ENCODE data around the gene SIRT7. TPM values are rescaled to one million over a fixed set of nuclear protein-coding genes. Genes with fewer than 3 reads are reported as not detected.

SIRT7 gene
- total RNA-seq, 4 donors from 2014 or later, result 52.6 to 81.0 (median 60.7) TPM

- H3K36me3 ChIP-seq, result peaks cover 36 to 96% (median 38%) of the 10 kb centered on the region in 3 donors
- no peaks in the 10 kb centered on the region for H3K27me3 ChIP-seq
- H3K4me3 ChIP-seq, result no peak overlapping the region
- peaks cover 10 to 41% (median 20%) of the 10 kb centered on the region in 3 donors for H3K4me1 ChIP-seq
- WGBS, 2 donors, result 80 to 95% methylated on average over 1 to 3 of the region's 5 CpGs
- DNase-seq, result no peak
- intact Hi-C loops (cut with DNase I), result no loop called here
- H3K9me3 ChIP-seq, result no peaks in the 10 kb centered on the region
- TF ChIP-seq POLR2A (IDR thresholded peaks at IDR 0.05) (no peak), CTCF (IDR thresholded peaks at IDR 0.05) (no peak)
- H3K27ac ChIP-seq, result peak overlapping the region in 3 of 4 donors; percentile 77 to 86 (median 78)
Measured at GRCh38 chr17:81884968-81885367, 33.0 kb downstream of the SIRT7 start.

DNA sequence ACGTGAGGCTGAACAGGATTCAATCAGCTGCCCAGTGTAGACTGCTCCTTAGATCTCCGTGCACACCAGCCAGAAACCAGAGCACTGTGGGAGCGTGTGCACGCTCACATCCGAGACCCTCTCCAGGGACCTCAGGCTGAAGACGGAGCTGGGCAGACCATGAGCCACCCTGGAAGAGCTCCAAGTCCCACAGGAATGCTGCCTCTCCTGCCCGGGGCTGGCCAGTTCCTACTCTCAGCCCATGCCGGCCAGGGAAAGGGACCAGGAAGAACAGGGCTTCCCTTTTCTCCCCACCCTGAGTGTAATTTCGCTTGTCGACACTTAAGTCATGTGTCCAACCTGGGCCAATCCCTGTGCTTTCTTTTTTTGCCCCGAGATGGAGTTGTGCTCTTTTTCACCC, 33.5 kb downstream of the SIRT7 start:
- no peak overlapping the region for H3K4me3 ChIP-seq
- intact Hi-C loops (cut with DNase I), result no loop called here
- H3K27me3 ChIP-seq, result no peaks in the 10 kb centered on the region
- H3K36me3 ChIP-seq, result peaks cover 32 to 96% (median 35%) of the 10 kb centered on the region in 3 donors
- no peaks in the 10 kb centered on the region for H3K9me3 ChIP-seq
- 65 to 67% methylated on average over 7 to 9 of the region's 11 CpGs for WGBS, 2 donors
- peaks cover 6 to 36% (median 16%) of the 10 kb centered on the region in 3 donors for H3K4me1 ChIP-seq
- peak overlapping the region in 2 of 4 donors; percentile 77 to 86 for H3K27ac ChIP-seq
- DNase-seq, result no peak
- TF ChIP-seq CTCF (IDR thresholded peaks at IDR 0.05) (no peak), POLR2A (IDR thresholded peaks at IDR 0.05) (no peak)

DNA sequence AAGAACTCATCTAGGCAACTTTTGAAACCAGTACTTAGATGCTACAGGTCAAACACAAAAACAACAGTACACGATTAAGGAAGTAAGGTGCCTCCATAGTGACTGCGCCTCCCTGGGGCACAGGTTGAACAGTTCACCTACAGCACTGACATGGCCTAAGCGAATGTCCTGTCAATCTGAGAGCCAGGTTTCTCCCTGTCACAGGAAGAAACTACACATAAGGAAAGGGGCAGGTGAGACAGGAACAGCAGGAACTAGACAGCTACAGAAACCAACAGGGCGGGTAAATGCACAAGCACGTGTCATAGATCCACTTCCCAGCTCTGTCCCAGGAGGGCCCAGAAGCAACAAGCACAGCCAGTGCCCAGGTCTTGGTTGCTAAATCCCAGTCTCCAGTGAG, 38.9 kb downstream of the SIRT7 start:
- Histone ChIP-seq H3K27ac (peak overlapping the region; percentile 18 to 69 (median 61)), H3K4me3 (no peak overlapping the region), H3K9me3 (no peaks in the 10 kb centered on the region), H3K27me3 (no peaks in the 10 kb centered on the region), H3K4me1 (peaks cover 0 to under 1% (median 0%) of the 10 kb centered on the region in 3 donors), H3K36me3 (peaks cover 0 to 59% (median 0%) of the 10 kb centered on the region in 3 donors)
- no peak for DNase-seq
- intact Hi-C loops (cut with DNase I), result no loop called here
- 69 to 79% methylated on average over 5 of the region's 5 CpGs for WGBS, 2 donors
- TF ChIP-seq POLR2A (IDR thresholded peaks at IDR 0.05) (no peak), CTCF (IDR thresholded peaks at IDR 0.05) (no peak)

DNA sequence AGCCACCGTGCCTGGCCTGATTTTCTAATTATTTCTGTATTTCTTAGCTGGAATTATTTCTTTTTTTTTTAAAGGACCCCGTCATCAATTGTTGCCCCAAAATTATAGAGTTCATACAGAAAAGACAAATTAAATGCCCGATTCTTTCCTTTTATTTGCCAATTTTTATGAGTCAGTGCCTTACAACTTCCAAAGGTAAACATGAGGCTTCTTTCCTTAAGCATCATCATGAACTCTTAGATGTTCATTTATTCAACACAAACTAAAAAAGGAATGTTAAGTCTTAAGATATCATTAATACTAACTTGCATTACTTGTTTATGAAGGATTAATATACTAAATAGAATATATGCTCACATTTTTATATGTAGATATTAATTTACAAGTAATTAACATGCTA, 39.7 kb downstream of the SIRT7 start:
- Histone ChIP-seq H3K4me3 (no peak overlapping the region), H3K27ac (peak overlapping the region in 3 of 4 donors; percentile 34 to 69 (median 60)), H3K9me3 (no peaks in the 10 kb centered on the region), H3K36me3 (peaks cover 0 to 51% (median 0%) of the 10 kb centered on the region in 3 donors), H3K27me3 (no peaks in the 10 kb centered on the region), H3K4me1 (peaks cover 0 to 9% (median 0%) of the 10 kb centered on the region in 3 donors)
- DNase-seq, result no peak
- no peak for TF ChIP-seq POLR2A (IDR thresholded peaks at IDR 0.05)
- TF ChIP-seq CTCF (IDR thresholded peaks at IDR 0.05), result no peak
- intact Hi-C loops (cut with DNase I), result no loop called here
- 80 to 82% methylated on average over 3 of the region's 3 CpGs for whole genome bisulfite sequencing, 2 donors

- TF ChIP-seq CTCF (IDR thresholded peaks at IDR 0.05) (no peak), POLR2A (IDR thresholded peaks at IDR 0.05) (no peak)
- Histone ChIP-seq H3K4me3 (no peak overlapping the region), H3K27ac (no peak overlapping the region), H3K4me1 (peaks cover 0 to 16% (median 4%) of the 10 kb centered on the region in 3 donors), H3K36me3 (peaks cover 0 to 43% (median 0%) of the 10 kb centered on the region in 3 donors), H3K9me3 (no peaks in the 10 kb centered on the region), H3K27me3 (no peaks in the 10 kb centered on the region)
- intact Hi-C loops (cut with DNase I), result no loop called here
- no peak for DNase-seq
- 89 to 92% methylated on average over 4 to 5 of the region's 5 CpGs for WGBS, 2 donors
Measured at GRCh38 chr17:81877569-81877968, 40.4 kb downstream of the SIRT7 start.
